ENCODE data around the gene CSF2RB. TPM values are rescaled to one million over a fixed set of nuclear protein-coding genes. Genes with fewer than 3 reads are reported as not detected.

Gene CSF2RB
- total RNA-seq, 1 donor, result 0.81 TPM

DNA sequence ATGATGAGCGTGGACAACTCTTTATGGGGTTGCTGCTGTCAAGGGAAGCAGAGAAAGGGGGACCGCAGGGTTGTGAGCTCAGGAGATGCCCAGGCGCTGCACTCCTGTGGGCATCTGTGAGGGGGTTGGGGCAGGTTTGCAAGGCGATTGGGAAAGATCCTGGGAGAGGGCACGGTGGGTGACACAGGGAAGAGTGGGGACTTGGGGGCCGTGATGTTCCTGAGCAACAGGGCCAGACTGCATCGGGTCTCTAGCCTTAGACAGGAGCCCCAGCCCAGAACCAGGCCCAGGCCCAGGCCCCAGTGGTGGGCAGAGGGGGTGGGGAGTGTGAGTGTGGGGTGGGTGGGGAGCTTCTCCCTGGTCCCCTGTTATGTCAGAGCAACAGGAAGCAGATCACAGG, 38.3 kb downstream of the CSF2RB start:
- no peak overlapping the region for H3K4me3 ChIP-seq (ENCODE audit: low read depth, low read length)
- TF ChIP-seq, protein P1, sequence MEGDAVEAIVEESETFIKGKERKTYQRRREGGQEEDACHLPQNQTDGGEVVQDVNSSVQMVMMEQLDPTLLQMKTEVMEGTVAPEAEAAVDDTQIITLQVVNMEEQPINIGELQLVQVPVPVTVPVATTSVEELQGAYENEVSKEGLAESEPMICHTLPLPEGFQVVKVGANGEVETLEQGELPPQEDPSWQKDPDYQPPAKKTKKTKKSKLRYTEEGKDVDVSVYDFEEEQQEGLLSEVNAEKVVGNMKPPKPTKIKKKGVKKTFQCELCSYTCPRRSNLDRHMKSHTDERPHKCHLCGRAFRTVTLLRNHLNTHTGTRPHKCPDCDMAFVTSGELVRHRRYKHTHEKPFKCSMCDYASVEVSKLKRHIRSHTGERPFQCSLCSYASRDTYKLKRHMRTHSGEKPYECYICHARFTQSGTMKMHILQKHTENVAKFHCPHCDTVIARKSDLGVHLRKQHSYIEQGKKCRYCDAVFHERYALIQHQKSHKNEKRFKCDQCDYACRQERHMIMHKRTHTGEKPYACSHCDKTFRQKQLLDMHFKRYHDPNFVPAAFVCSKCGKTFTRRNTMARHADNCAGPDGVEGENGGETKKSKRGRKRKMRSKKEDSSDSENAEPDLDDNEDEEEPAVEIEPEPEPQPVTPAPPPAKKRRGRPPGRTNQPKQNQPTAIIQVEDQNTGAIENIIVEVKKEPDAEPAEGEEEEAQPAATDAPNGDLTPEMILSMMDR (IDR thresholded peaks at IDR 0.05; ENCODE audit: insufficient read depth, low read length), result no peak
- no peak for DNase-seq (ENCODE audit: low read depth)

DNA sequence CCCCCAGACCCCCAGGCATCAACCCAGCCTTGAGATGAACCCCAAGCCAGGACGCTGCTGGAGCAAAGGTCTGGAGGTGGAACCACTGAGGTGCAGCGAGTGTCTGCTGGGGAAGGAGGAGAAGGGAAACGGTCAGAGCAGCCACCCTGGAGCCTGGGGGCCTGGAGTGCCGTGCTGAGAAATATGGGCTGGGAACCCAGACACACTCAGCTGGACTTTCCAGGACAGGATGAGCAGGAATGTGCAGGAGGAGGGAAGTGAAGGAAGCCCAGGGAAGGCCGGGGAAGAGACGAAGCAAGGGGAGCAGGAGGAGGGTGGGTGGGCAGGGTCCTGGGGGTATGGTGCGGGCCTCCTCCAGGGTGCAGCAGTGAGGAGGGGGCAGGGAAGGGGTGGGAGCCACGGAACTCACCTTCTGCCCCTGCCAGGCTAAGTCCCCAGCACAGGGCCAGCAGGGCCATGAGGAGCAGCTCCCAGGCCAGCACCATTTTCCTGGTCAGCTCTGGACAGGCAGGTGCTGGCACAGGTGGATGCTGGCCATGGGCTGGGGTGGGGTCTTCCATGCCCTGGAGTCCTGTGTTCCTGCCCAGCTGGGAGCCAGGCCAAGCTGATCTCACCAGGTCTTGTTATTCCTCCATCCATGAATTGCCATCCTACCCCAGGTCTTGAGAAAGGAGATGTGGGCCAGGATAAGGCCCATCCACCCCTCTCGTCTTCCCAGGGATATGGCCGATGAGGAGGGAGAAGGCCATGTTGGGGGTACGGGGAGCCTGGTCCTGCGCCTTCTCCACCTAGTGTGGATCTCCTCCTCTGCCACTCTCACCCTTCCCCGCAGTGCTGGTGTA, 40.0 kb downstream of the CSF2RB start:
- TF ChIP-seq, protein P1 (IDR thresholded peaks at IDR 0.05; ENCODE audit: insufficient read depth, low read length), result no peak
- DNase-seq (ENCODE audit: low read depth), result no peak
- H3K4me3 ChIP-seq (ENCODE audit: low read depth, low read length), result no peak overlapping the region

DNA sequence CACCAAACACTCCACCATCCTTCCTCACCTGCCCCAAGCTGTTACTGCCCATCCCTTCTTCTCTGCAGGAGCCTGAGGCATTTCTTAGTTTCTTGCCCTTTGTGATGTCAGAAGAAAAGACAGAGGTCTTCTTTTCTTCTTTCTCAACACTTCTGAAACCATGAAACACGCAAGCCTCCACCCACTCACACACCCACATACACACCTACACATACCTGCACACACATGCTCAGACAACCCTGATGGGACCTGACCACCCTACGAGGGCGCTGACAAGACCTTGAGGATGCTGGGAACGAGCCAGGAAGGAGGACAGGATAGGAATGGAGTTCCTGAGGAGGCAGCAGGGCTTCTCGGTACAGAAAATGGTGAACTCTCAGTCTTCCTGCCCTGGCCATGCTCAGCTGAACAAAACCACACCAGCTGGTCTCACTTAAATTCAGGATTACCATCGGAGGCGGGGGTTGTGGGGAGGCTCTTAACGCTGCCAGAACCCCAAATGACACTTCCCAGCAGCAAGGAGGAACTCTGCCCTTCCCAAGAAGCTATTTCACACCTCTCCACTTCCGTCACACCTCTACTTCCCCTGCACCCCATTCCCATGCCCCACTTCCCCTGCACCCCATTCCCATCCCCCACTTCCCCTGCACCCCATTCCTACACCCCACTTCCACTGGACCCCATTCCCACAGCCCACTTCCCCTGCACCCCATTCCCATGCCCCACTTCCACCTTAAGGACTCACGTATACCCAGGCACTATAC, 41.0 kb downstream of the CSF2RB start:
- TF ChIP-seq, protein P1 (IDR thresholded peaks at IDR 0.05; ENCODE audit: insufficient read depth, low read length), result no peak
- H3K4me3 ChIP-seq (ENCODE audit: low read depth, low read length), result no peak overlapping the region
- DNase-seq (ENCODE audit: low read depth), result no peak

DNA sequence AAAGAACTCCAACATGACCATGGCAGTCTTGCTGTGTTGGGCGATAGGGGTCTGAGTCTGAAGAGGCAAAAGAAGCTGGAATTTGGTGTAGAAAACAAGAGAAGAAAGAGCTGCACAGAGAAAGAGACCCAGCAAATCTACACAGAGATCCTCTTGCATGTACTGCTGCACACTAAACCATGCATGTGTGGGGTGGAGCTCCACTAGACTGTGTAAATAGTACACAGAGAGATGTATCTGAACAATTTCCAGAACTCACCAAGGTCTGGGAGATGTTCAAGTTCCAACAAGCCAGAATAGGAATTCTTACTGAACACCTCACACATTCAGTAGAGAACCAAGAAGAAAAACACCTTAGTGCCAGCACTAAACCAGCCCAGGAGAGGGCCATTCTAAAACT, 42.3 kb downstream of the CSF2RB start:
- no peak for DNase-seq (ENCODE audit: low read depth)
- H3K4me3 ChIP-seq (ENCODE audit: low read depth, low read length), result no peak overlapping the region
- TF ChIP-seq, protein P1 (IDR thresholded peaks at IDR 0.05; ENCODE audit: insufficient read depth, low read length), result no peak

DNA sequence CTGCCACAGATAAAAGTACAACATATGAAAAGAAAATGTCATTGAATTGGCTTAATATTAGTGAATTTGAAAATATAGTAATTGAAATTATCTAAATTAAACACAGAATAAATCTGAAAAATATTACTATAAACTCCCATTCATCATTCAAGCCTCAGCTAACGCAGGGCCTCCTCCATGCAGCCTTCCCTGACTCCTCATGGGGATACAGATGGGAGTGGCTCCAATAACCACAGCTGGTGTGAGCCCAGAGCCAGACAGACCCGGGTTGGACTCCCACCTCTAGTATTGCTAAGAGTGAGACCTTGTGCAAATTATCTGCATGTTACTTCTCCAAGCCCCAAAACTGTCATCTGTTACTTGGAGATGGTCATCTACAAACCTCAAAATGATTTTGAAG, 44.9 kb downstream of the CSF2RB start:
- TF ChIP-seq, protein P1 (IDR thresholded peaks at IDR 0.05; ENCODE audit: insufficient read depth, low read length), result no peak
- DNase-seq (ENCODE audit: low read depth), result no peak
- no peak overlapping the region for H3K4me3 ChIP-seq (ENCODE audit: low read depth, low read length)

DNA sequence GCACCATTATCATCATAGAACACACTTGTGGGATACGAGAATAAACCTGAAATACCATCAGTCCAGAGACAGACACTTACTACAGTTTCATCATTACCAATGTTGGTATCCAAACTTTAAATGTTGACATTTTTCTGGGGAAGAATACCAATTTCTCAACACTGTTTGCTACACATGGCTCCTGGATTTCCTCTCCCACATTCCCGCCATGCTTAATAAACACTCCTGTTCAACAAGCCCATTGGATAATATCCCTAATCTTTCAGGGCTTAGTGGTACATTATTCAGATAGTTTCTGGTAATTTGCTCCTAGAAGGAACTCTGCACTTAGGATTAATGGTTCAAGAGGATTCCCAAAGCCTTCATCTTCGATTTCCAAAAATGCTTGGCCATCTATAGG, 48.2 kb downstream of the CSF2RB start:
- TF ChIP-seq, protein P1 (IDR thresholded peaks at IDR 0.05; ENCODE audit: insufficient read depth, low read length), result no peak
- no peak for DNase-seq (ENCODE audit: low read depth)

More for the DNA sequence above, 48.2 kb downstream of the CSF2RB start:
- H3K4me3 ChIP-seq (ENCODE audit: low read depth, low read length), result no peak overlapping the region
